ENCODE results near the gene HDGFL2.
"Not testable (repeated sequence)": the region's sequence is repeated elsewhere in the genome, so short reads cannot be mapped to it uniquely, and the experiment has no call there.

HDGFL2 gene

GRCh38 chr19:4538601-4538954 lies 66.5 kb downstream of the HDGFL2 start:
- DNase-seq (ENCODE audit: low read depth) = no peak
- no peak overlapping the region for H3K4me3 ChIP-seq (ENCODE audit: low read length)

DNA sequence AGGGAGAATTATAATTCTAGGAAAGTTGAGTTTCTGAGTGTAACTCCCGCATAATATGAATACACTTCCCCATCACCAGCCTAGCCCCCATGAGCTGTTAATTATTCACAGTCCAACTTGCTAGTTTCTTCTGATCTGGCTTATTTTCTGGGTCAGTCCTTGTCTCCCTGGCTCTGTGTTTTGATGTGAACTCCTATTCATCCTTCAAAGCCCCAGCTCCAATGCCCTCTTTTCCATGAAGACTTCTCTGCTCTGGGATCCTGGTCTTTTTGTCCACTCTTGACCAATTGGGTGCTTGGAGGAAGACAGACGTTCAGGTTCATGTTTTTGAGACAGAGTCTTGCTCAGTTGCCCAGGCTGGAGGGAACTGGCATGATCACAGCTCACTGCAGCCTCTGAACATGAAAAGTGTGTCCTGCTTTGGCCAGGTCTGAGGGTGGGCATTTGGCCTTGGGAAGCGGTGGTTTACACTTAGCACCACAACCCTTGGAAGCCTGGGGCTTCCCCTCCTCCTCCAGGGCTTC lies 67.1 kb downstream of the HDGFL2 start:
- TF ChIP-seq, protein P1, sequence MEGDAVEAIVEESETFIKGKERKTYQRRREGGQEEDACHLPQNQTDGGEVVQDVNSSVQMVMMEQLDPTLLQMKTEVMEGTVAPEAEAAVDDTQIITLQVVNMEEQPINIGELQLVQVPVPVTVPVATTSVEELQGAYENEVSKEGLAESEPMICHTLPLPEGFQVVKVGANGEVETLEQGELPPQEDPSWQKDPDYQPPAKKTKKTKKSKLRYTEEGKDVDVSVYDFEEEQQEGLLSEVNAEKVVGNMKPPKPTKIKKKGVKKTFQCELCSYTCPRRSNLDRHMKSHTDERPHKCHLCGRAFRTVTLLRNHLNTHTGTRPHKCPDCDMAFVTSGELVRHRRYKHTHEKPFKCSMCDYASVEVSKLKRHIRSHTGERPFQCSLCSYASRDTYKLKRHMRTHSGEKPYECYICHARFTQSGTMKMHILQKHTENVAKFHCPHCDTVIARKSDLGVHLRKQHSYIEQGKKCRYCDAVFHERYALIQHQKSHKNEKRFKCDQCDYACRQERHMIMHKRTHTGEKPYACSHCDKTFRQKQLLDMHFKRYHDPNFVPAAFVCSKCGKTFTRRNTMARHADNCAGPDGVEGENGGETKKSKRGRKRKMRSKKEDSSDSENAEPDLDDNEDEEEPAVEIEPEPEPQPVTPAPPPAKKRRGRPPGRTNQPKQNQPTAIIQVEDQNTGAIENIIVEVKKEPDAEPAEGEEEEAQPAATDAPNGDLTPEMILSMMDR (conservative IDR thresholded peaks at IDR 0.05; ENCODE audit: low read depth, low read length) = no peak
- no peak overlapping the region for H3K4me3 ChIP-seq (ENCODE audit: low read length)
- DNase-seq (ENCODE audit: low read depth) = no peak

More at GRCh38 chr19:4538601-4538954, 66.5 kb downstream of the HDGFL2 start:
- TF ChIP-seq, protein P1 (conservative IDR thresholded peaks at IDR 0.05; ENCODE audit: low read depth, low read length) = no peak

- TF ChIP-seq, protein P1 (conservative IDR thresholded peaks at IDR 0.05; ENCODE audit: low read depth, low read length) = no peak
- no peak within 1 kb of the TSS for H3K4me3 ChIP-seq (ENCODE audit: low read length)
- no peak for DNase-seq (ENCODE audit: low read depth)
These were observed 67.8 kb downstream of the HDGFL2 start, which contains the start of gene LRG1 for GRCh38 chr19:4539693-4540581. Gene LRG1, minus strand, starts transcription at chr19:4540036. Its CDS starts 23 bp downstream, at chr19:4540013.

DNA sequence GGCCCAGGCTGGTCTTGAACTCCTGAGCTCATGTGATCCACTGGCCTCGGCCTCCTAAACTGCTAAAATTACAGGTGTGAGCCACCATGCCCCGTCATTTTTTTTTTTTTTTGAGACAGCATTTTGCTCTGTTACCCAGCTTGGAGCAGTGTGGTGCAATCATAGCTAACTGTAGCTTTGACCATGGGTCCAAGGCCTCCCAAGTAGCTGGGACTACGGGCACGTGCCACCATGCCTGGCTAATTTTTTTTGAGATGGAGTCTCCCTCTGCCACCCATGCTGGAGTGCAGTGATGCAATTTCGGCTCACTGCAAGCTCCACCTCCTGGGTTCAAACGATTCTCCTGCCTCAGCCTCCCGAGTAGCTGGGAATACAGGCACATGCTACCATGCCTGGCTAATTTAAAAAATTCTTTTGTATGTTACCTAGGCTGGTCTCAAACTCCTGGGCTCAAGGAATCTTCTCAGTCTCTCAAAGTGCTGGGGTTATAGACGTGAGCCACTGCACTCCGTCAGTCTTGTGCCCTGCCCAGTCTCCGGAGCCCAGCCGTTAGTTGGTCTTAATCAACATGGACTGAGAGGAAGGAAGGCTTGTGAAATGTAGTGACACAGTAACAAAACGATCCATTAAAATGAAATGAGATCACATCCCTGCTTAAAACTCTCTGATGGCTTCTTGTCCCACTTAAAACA lies 69.2 kb downstream of the HDGFL2 start:
- TF ChIP-seq, protein P1 (conservative IDR thresholded peaks at IDR 0.05; ENCODE audit: low read depth, low read length) = no peak
- DNase-seq (ENCODE audit: low read depth) = no peak
- H3K4me3 ChIP-seq (ENCODE audit: low read length) = no peak overlapping the region

- H3K4me3 ChIP-seq (ENCODE audit: low read length); DNase-seq (ENCODE audit: low read depth): not testable (repeated sequence)
These were observed 69.7 kb downstream of the HDGFL2 start for GRCh38 chr19:4541806-4542145.

- TF ChIP-seq, protein P1 (conservative IDR thresholded peaks at IDR 0.05; ENCODE audit: low read depth, low read length) = no peak
- DNase-seq (ENCODE audit: low read depth) = no peak
- no peak overlapping the region for H3K4me3 ChIP-seq (ENCODE audit: low read length)
These were observed 71.1 kb downstream of the HDGFL2 start for GRCh38 chr19:4542896-4543841.

Measured in retinal pigment epithelial cell (primary cell).